ENCODE results near the gene TM9SF2.

Gene TM9SF2

DNA sequence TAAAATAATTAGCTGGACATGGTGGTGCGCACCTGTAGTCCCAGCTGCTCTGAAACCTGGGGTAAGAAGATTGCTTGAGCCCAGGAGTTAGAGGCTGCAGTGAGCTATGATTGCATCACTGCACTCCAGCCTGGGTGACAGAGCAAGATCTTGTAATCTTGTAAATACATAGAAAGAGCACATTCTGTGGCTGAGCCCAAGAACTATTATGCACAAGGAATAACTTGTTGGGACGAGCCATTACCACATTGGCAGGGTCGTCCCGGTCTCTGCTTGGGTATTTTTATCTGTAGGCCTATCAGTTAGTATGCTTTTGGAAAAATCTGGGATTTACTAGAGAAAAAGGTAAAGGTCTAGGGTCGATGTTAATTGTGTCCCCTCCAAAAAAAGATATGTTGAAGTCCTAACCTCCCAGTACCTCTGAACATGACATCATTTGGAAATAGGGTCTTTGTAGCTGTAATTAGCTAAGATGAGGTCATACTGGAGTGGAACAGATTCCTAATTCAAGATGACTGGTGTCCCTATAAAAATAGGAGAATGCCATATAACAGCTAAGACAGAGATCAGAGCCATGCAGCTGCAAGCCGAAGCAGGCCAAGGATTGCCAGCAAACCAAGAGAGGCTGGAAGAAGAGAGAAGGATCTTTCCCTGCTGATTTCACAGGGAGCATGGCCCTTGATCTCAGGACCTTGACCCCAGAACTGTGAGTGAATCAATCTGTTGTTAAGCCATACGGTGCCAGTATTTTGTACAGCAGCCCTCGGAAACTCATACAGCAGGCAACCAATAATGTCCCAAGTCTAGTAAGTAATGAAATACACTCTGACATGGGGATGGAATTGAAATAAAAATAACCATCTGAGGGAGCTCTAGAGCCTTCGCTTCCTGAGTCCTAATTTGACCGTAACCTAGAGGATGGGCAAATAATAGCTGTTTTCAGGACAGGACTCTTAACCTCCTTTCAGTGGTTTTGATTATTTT lies 77.0 kb downstream of the TM9SF2 start:
- DNase-seq (ENCODE audit: low spot score) = peak; percentile 53

DNA sequence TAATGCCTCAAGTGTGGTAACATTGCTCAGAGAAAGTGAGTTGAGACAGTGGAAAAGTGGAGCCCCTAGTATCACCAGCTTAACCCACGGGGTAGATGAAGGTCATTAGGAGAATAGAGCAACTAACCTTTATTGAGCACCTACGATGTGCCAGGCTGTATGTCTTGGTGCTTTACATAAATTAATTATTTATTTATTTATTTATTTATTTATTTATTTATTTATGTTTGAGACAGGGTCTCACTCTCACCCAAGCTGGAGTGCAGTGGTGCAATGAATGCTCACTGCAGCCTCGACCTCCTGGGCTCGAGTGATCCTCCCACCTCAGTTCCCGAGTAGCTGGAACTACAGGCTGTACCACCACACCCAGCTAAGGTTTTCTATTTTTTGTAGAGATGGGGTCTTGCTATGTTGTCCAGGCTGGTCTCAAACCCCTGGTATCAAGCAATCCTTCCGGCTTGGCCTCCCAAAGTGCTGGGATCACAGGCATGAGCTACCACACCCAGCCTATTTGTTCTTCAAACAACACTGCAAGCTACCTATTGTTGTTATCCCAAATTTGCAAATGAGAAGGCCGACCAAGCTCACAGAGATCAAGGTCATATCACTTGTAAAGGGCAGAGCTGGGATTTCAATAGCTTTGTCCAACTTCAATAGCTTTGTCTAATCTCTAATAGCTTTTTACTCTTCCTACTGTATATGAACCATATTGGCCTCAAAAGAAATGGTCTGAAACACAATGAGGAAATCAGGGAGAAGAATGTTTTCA lies 79.4 kb downstream of the TM9SF2 start:
- no peak for DNase-seq (ENCODE audit: low spot score)

DNA sequence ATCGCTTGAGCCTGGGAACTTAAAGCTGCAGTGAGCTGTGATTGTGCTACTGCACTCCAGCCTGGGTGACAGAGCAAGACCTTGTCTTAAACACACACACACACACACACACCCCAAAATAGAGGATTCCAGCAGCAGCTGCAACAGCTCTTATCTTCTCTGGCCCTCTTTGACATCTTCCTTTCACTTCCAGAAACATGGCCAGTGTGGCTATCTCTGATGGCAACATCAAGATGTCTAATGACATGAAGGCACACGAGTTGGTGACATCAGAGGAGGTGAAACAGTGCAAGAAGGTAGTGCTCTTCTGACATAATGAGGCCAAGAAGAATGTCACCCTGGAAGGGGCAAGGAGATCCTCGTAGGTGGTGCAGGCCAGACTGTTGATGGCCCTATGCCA lies 81.2 kb downstream of the TM9SF2 start:
- DNase-seq (ENCODE audit: low spot score) = no peak

DNA sequence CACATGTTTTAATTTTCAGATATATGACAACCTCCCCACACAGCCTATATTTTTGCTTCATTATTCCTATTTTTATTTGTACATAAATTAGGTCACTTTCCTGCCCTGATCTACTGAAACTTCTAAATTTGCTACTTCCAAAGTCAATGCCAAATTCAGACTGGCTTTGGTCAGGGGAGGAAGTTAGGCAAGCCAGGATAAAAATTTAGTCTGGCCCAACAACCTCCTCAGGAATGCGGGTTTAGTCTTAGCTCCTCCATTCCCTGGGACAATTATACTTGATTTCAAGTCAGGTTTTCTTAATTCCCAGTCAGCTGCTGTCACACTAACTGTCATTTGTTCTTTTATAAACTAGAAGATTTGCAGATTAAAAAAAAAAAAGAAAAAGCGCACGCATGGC lies 84.3 kb downstream of the TM9SF2 start:
- DNase-seq (ENCODE audit: low spot score) = no peak

DNA sequence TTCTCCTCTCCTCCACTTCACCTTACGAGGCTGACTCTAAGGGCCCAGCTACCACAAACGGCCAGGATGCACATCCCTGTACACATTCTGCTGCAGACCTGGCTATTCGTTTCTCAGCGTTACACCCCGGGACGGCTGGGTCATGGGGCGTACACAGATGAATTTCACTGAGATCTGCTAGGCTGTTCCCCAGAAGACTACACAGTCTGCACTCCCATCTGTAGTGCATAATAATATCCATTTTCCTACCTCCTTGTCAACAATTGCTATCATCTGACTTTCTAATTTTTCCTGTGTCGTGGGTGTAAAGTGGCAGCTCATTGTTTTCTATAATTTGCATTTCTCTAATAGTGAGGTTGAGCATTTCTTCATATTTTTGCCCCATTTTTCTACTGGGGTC lies 85.7 kb downstream of the TM9SF2 start:
- peak; percentile 55 for DNase-seq (ENCODE audit: low spot score)

DNA sequence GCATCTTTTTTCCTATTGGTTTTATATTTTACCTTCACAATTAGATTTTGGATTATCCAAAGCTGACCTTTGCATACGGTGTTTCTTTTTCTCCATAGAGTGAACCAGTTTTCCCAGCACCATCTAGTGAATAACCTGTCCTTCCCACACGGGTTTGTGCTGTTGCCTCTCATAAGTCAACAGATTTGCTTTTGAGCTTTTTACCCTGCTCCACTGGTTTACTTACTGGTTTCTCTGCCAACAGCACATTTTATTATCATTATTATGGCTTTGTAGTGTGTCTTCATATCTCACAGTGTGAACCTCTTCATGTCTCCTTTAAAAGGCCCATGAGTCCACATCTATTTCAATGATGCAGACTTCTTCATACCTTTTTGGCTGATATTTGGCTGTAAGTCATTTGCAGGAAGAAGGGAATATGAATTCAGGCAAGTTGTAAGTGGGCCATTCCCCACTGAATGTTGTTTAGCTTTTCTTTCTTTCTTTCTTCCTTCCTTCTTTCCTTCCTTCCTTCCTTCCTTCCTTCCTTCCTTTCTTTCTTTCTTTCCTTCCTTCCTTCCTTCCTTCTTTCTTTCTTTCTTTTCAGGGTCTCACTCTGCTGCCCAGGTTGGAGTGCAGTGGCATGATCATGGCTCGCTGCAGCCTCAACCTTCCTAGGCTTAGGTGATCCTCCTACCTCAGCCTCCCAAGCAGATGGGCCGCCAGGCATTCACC lies 86.8 kb downstream of the TM9SF2 start:
- DNase-seq (ENCODE audit: low spot score) = no peak

DNA sequence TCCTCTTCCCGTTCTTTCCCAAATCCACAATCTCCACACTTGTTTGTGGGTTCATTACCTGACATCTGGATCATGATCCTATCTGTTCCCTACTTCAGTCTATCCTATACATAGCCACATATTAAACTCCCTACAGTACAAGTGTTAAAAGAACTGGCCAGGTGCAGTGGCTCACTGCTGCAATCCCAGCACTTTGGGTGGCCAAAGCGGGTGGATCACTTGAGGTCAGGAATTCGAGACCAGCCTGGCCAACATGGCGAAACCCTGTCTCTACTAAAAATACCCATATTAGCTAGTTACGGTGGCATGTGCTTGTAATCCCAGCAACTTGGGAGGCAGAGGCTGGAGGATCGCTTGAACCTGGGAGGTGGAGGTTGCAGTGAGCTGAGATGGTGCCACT lies 88.3 kb downstream of the TM9SF2 start:
- no peak for DNase-seq (ENCODE audit: low spot score)

DNA sequence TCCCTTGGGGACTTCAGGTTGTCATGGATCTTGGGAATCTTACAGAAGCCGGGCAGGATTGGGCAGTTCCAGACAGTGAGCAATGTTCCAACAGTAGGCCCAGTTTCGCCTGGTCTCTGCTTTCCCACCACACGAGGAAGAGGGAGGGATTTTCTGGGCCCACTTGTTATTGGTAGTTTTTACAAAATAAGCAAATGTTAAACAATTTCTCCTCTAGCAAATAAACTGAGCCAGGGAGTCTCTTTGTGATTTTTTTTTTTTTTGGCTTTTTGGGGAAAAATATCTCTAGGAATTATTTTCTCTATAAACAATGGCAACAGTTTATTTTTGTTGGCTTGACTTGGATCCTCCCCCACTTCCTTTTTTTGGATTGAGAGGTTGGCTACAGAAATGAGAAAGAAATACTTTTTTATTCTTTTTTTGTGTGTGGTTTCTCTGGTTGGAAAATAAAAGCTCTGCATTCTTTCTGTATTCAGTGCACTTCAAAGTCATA lies 89.3 kb downstream of the TM9SF2 start:
- DNase-seq (ENCODE audit: low spot score) = no peak

DNA sequence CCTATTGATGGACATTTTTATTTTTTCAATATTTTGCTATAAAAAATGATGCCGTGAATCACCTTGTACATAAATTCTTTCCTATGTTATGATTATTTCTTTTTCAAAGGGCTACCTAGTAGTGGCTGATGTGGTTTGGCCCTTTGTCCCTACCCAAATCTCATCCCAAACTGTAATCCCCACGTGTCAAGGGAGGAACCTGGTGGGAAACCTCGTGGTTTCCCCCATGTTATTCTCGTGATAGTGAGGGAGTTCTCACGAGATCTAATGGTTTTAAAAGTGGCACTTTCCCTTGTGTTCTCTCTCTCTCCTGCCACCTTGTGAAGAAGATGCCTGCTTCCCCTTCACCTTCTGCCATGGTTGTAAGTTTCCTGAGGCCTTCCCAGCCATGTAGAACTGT lies 94.9 kb downstream of the TM9SF2 start:
- DNase-seq (ENCODE audit: low spot score) = no peak

DNA sequence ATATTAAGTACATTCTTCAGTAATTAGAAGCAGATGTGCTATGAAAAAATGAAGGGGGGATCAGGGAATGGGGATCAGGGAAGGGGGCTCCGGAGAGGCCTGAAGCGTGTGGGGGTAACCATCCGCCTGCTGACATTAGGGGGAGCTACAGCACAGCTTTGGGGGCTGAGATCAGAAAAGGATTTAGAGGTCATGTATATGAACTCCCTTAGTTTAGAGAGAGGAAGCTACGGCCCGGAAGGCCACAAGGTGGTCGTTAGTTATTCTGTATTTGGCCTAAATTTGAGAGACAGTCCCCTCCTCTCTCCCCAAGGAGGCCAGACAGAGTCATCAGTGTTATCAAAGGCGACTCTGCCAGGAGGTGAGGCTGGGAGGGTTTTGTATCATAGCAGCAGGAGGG lies 99.0 kb downstream of the TM9SF2 start:
- no peak for DNase-seq (ENCODE audit: low spot score)

DNA sequence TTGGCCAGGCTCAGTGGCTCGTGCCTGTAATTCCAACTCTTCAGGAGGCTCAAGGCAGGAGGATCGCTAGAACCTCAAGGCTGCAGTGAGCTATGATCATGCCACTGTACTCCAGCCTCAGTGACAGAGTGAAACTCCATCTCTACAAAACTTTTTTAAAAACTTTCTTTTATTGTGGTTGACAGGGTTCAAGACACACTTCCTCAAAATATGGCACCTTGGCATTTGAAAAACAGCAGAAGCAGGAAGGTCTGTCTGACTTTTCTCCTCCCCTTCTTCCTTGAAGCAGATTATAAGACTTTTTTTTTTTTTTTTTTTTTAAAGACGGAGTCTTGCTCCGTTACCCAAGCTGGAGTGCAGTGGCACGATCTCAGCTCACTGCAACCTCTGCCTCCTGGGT lies 100.3 kb downstream of the TM9SF2 start:
- no peak for DNase-seq (ENCODE audit: low spot score)

DNA sequence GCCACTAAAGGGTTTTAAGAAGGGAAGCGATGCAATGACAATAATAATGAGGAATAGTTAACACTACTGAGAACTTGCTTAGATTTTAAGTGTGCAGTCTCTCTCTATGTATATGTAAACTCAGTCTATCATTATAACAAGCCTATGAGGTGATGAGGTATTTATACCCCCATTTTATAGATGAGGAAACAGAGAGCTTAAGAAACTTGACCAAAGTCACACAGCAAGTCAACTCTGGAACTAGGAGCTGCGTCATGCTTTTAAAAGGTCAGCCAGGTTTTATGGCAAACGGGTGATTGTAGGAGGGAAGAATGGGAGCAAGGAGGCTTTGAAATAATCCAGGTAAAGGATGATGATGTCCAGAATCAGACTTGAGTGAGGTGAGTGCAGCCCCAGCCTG lies 103.4 kb downstream of the TM9SF2 start:
- no peak for DNase-seq (ENCODE audit: low spot score)

DNA sequence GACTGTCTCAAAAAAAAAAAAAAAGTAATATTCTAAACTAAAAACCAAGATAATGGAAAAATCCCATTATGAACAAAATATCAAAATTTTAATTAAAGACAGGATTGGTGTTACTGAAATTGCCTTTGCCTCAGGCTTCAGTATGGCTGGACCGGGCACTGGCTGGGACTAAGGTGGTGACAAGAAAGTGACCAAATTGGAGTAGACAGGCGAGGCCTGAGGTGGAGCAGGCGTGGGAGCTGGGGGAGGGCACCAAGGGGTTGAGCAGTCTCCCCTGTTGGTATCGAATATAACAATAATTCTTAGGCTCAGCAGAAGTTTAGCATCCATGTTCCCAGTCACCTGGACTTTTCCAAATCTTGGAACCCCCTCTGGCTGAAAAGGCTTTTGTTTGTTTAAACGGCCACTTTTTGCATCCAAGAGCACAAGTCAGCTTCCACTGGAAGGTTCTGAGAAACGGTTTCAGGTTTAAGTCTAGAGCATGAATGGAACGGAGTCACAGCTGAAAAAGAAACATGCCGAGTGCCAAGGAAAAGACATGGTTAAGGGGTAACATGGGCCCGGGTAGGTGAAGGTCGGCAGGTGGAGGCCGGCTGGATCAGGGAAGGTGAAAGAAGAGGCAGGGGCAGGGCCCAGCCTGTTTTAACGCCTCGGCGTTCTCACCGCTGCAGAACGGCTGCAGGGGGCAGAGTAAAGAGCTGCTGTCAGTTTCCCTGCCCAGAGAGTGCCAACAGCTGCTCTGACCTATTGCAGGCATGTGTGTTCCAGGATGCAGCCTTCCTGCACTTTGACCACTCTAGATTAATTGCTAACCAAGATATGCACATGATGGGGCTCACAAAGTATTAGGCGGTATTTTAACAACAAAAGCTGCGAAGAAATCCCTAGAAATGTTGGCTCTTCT lies 104.4 kb downstream of the TM9SF2 start:
- peak; percentile 63 for DNase-seq (ENCODE audit: low spot score)

DNA sequence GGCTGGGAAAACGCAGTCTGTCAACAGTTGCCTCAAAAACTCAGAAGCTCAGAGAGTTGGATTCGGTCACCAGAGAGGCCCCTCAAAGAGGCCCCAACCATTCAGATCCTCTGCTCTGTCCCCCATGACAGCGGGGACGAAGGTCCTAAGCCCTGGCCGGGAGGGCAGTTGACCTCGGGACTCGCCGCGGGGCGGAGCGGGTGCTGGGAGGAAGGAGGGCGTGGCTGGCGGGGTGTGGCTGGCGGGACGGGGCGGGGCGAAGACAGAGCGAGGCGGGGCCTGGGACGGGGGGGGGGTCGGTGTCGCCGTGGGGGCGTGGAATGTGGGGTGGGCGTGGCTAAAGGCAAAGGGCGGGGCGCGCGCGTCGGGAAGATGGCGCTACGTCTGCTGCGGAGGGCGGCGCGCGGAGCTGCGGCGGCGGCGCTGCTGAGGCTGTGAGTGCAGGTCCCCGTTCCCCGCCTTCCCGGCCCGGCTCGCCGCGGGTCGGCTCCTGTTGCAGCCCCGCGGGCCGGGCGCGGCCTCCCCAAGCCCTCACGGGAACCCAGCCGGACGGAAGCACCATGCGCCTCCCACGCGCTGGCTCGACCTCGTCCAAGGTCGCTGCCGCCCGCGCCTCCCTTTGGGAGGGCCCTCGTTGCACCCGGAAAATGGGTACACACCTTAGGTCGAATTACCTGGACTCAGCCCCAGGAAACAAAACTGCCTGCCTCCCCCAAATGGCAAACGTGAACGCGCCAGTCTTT lies 105.2 kb downstream of the TM9SF2 start, which contains the start of gene CLYBL:
CLYBL (plus strand) TSS at position 367 of the 743 bp plus-strand sequence.
- peak; percentile 96 for DNase-seq (ENCODE audit: low spot score)

DNA sequence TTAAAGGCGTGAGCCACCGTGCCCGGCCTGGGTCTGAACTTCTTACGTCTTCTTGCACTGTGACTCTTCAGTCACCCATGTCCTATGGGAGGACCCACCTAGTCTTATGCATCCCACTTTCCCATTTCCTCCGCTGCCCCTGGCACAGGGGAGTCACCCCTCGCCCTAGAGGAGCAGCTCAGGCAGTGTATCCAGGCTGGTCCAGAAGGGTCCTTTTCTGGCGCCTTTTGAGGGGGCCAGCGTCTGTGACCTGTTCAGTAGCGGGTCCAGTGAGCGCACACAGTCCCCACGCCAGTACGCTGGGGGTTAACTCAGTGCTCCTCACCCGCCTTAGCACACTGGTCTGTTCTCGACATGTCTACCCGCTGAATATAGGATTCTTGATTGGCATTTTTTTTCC lies 107.1 kb downstream of the TM9SF2 start:
- no peak for DNase-seq (ENCODE audit: low spot score)

DNA sequence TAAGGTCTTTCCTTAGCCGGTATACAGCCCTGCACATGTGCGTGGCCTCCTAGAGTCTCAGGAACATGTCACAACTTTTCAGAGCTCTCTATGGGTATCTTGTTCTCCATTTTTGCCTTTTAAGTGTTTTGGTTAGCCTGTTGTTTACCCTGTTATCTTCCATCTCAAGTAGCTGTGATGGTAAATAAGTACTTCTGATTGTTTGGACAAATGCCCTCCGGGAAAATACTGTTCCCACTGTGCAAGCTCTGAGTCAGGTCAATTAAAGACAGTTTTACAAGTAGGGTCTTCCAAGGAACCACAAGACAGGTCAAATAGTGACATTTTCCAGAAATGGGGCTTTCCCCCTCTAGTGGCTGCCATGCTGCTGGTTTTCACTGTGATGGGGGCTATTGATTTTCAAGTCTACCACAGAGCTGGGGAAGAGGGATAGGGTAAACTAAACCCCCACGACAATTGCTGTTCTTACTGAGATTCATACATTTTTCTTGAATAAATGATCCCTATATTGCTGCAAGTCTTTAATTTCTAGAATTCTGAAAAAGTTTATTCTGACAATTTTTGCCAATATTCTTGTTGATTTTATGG lies 109.5 kb downstream of the TM9SF2 start:
- no peak for DNase-seq (ENCODE audit: low spot score)

Measured in Ammon's horn (tissue), 1 donor.